ENCODE measurements around the gene XYLT1. TPM values are rescaled to one million over a fixed set of nuclear protein-coding genes. Genes with fewer than 3 reads are reported as not detected.

XYLT1 gene
- total and polyA plus RNA-seq, 2 of the 4 experiments (the other 2 are of a cell fraction), result 9.0 to 12.7 TPM

DNA sequence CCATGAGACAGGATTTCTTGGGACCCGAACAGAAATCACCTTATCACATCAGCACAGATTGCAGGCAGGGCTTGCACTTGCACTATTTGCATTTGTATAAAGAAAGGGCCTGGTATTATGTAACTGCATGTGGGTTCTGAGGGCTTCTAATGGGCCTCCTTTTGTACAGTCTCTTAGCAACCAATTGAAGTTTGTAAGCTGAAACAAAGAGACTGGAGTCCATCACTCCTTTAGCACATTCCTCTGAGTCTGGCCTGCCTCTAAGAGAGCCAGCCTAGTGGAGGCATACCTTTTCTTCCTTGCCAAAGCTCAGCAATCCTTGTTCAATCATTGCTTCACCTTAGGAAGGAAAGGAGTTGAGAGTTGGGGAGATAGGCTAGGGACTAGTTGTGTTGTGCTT lies 387.1 kb downstream of the XYLT1 start:
- Histone ChIP-seq H4K8ac (ENCODE audit: low read depth in 2 of 2, low read length in 2 of 2) (no peak overlapping the region), H2BK15ac (ENCODE audit: low read depth, low read length) (no peak overlapping the region), H3K27ac (ENCODE audit: insufficient read depth, low read length) (no peak overlapping the region), H3K4me2 (ENCODE audit: low read depth, low read length) (no peak overlapping the region), H3K79me1 (ENCODE audit: low read depth in 1 of 2, low read length in 2 of 2) (no peaks in the 10 kb centered on the region), H3K36me3 (ENCODE audit: control insufficient read depth, insufficient read depth, low read length) (no peaks in the 10 kb centered on the region), H3K23ac (ENCODE audit: low read depth, low read length) (no peak overlapping the region), H4K5ac (ENCODE audit: low read depth, low read length) (no peak overlapping the region), H3K4me3 (ENCODE audit: insufficient read depth, low read depth, low read length) (no peak overlapping the region), H3K18ac (ENCODE audit: low read depth, low read length) (no peak overlapping the region), H3K27me3 (ENCODE audit: control insufficient read depth, insufficient read depth, low read length) (no peaks in the 10 kb centered on the region), H2AFZ (replicated peaks; ENCODE audit: low read length, poor library complexity) (no peak overlapping the region), H3K4ac (ENCODE audit: low read depth, low read length) (no peak overlapping the region), H2AK9ac (replicated peaks; ENCODE audit: low read depth, low read length, poor library complexity) (no peak overlapping the region), H2BK5ac (ENCODE audit: low read depth, low read length, poor library complexity, severe bottlenecking) (no peak overlapping the region), H4K20me1 (ENCODE audit: insufficient read depth, low read length) (no peaks in the 10 kb centered on the region), H3K9me1 (ENCODE audit: insufficient read depth, low read length) (no peaks in the 10 kb centered on the region), H4K91ac (ENCODE audit: insufficient read depth, low read depth, low read length) (no peak overlapping the region), H3K56ac (ENCODE audit: extremely low read depth, insufficient read depth, low read length) (no peak overlapping the region), H3K14ac (replicated peaks; ENCODE audit: low read depth, low read length) (no peak overlapping the region), H3K9ac (ENCODE audit: low read depth, low read length) (no peak overlapping the region), H3K4me1 (ENCODE audit: control insufficient read depth, insufficient read depth, low read length) (no peaks in the 10 kb centered on the region), H2BK20ac (ENCODE audit: low read depth, low read length) (no peak overlapping the region), H3K9me3 (ENCODE audit: control insufficient read depth, insufficient read depth, low read length) (no peaks in the 10 kb centered on the region), H2BK120ac (ENCODE audit: low read depth, low read length) (no peak overlapping the region), H2AK5ac (ENCODE audit: low read depth, low read length) (no peak overlapping the region)
- ATAC-seq (ENCODE audit: low read depth) (no peak), DNase-seq (no peak)
- dilution Hi-C loops (cut with HindIII; ENCODE audit: low sequenced_read_pairs, unreplicated experiment) (no loop called here), intact Hi-C loops (cut with micrococcal nuclease) (no loop called here), in situ Hi-C loops (cut with MboI; ENCODE audit: low sequenced_read_pairs) (no loop called here)
- CTCF ChIA-PET, result no interaction called here
- POLR2A ChIA-PET (ENCODE audit: unreplicated experiment), result no interaction called here
- no CpG with 5 or more reads among the region's 1 CpG for WGBS, 2 experiments (ENCODE audit: extremely low coverage in 2 of 2, insufficient read length in 1 of 2)
- TF ChIP-seq SMC3 (IDR thresholded peaks at IDR 0.05; ENCODE audit: low read depth, low read length) (no peak), MAZ (IDR thresholded peaks at IDR 0.05; ENCODE audit: borderline replicate concordance, low read depth, low read length) (no peak), FOS (IDR thresholded peaks at IDR 0.05; ENCODE audit: low read depth, low read length) (no peak), RAD21 (IDR thresholded peaks at IDR 0.05; ENCODE audit: low read length) (no peak), USF2 (IDR thresholded peaks at IDR 0.05; ENCODE audit: low read depth, low read length) (no peak), RCOR1 (IDR thresholded peaks at IDR 0.05; ENCODE audit: insufficient replicate concordance, low read length) (no peak), MAFK (IDR thresholded peaks at IDR 0.05; ENCODE audit: low read depth, low read length) (no peak), MXI1 (IDR thresholded peaks at IDR 0.05; ENCODE audit: borderline replicate concordance, low read depth, low read length) (no peak), BHLHE40 (IDR thresholded peaks at IDR 0.05; ENCODE audit: low read depth, low read length) (no peak), NFE2L2 (IDR thresholded peaks at IDR 0.05; ENCODE audit: low read depth, low read length) (no peak), CEBPB (IDR thresholded peaks at IDR 0.05; ENCODE audit: low read depth, low read length) (no peak), RFX5 (IDR thresholded peaks at IDR 0.05; ENCODE audit: low read depth, low read length) (no peak), CHD1 (IDR thresholded peaks at IDR 0.05; ENCODE audit: low read depth, low read length) (no peak), POLR2A (IDR thresholded peaks at IDR 0.05; ENCODE audit: low read depth, low read length) (no peak)
- TF ChIP-seq, protein P1, sequence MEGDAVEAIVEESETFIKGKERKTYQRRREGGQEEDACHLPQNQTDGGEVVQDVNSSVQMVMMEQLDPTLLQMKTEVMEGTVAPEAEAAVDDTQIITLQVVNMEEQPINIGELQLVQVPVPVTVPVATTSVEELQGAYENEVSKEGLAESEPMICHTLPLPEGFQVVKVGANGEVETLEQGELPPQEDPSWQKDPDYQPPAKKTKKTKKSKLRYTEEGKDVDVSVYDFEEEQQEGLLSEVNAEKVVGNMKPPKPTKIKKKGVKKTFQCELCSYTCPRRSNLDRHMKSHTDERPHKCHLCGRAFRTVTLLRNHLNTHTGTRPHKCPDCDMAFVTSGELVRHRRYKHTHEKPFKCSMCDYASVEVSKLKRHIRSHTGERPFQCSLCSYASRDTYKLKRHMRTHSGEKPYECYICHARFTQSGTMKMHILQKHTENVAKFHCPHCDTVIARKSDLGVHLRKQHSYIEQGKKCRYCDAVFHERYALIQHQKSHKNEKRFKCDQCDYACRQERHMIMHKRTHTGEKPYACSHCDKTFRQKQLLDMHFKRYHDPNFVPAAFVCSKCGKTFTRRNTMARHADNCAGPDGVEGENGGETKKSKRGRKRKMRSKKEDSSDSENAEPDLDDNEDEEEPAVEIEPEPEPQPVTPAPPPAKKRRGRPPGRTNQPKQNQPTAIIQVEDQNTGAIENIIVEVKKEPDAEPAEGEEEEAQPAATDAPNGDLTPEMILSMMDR (conservative IDR thresholded peaks at IDR 0.05; ENCODE audit: low read depth, low read length), result no peak
- TF ChIP-seq, protein P2, sequence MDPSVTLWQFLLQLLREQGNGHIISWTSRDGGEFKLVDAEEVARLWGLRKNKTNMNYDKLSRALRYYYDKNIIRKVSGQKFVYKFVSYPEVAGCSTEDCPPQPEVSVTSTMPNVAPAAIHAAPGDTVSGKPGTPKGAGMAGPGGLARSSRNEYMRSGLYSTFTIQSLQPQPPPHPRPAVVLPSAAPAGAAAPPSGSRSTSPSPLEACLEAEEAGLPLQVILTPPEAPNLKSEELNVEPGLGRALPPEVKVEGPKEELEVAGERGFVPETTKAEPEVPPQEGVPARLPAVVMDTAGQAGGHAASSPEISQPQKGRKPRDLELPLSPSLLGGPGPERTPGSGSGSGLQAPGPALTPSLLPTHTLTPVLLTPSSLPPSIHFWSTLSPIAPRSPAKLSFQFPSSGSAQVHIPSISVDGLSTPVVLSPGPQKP (IDR thresholded peaks at IDR 0.05; ENCODE audit: borderline replicate concordance, low read depth, low read length), result no peak
- no TSS peak for BruUV-seq (replicated peaks)
